Fibroblast of skin of left quadriceps (primary cell): ENCODE measurements around the gene RNU6-1.

Experiments
- DNase-seq, 2 experiments: peaks; one replicate each; pipeline ENCODE4 v3.0.0-alpha.2; 2013; ENCODE audit warnings: low read depth in 2 of 2

RNU6-1 gene

GRCh38 chr15:67832897-67833709, 6.7 kb downstream of the RNU6-1 start:
- DNase-seq = no peak

- no peak for DNase-seq
These were observed 7.8 kb downstream of the RNU6-1 start for GRCh38 chr15:67832031-67832551.

DNA sequence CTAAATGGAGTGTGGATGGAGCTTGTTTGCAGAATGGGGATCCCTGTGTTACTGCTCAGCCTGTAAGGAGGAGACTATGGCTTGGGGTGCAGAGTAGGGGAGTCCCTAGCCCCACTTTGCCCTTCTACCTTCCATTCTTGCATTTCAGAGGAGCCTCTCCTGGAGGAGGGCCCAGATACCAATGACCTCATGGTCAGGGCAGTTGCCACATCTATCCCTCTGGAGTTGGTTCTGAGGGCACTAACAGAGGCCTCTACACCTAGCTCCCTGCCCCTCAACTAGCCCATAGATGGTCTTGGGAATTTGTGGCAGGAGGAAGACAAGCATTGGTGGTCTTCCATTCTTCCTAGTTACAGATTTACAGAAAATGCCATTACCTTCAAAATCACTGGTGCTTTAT, 8.5 kb downstream of the RNU6-1 start:
- no peak for DNase-seq

GRCh38 chr15:67829647-67830504, 10.0 kb downstream of the RNU6-1 start:
- DNase-seq = no peak

- no peak for DNase-seq
These were observed 10.7 kb downstream of the RNU6-1 start for GRCh38 chr15:67828969-67829646.

- no peak for DNase-seq
These were observed 11.4 kb downstream of the RNU6-1 start for GRCh38 chr15:67828278-67828968.

DNA sequence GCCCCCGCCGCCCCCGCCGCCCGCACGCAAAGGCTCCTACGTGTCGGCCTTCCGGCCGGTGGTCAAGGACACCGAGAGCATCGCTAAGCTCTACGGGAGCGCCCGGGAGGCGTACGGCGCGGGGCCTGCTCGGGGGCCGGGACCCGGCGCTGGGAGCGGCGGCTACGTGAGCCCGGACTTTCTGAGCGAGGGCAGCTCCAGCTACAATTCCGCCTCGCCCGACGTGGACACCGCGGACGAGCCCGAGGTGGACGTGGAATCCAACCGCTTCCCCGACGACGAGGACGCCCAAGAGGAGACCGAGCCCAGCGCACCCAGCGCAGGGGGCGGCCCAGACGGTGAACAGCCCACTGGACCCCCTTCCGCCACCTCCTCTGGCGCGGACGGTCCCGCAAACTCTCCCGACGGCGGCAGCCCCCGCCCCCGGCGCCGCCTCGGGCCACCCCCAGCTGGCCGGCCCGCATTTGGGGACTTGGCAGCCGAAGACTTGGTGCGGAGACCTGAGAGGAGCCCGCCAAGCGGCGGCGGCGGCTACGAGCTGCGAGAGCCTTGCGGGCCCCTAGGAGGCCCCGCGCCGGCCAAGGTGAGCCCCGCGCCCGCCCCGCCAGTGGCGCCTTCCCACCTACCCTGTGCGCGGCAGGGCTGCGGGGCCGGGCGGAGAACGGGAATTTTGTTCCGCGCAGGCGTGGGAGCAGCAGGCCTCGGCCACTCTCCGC, 12.1 kb downstream of the RNU6-1 start:
- no peak for DNase-seq

- DNase-seq = no peak
These were observed 12.9 kb downstream of the RNU6-1 start for GRCh38 chr15:67826717-67827561.

DNA sequence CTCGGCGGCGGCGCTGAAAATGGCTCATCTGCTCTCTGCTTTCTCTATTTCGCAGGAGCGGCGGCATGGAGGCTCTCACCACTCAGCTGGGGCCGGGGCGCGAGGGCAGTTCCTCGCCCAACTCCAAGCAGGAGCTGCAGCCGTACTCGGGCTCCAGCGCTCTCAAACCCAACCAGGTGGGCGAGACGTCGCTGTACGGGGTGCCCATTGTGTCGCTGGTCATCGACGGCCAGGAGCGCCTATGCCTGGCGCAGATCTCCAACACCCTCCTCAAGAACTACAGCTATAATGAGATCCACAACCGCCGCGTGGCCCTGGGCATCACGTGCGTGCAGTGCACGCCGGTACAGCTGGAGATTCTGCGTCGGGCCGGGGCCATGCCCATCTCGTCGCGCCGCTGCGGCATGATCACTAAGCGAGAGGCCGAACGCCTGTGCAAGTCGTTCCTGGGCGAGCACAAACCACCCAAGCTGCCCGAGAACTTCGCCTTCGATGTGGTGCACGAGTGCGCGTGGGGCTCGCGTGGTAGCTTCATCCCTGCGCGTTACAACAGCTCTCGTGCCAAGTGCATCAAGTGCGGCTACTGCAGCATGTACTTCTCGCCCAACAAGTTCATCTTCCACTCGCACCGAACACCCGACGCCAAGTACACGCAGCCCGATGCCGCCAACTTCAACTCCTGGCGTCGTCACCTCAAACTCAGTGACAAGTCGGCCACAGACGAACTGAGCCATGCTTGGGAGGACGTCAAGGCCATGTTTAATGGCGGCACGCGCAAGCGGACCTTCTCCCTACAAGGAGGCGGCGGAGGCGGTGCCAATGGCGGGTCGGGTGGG, 13.7 kb downstream of the RNU6-1 start:
- DNase-seq = no peak

- DNase-seq = no peak
These were observed 14.6 kb downstream of the RNU6-1 start, which contains the start of gene SKOR1 for GRCh38 chr15:67824976-67825880. Gene SKOR1 (plus strand): TSS chr15:67825509. CDS start chr15:67825603, 94 bp downstream.

DNA sequence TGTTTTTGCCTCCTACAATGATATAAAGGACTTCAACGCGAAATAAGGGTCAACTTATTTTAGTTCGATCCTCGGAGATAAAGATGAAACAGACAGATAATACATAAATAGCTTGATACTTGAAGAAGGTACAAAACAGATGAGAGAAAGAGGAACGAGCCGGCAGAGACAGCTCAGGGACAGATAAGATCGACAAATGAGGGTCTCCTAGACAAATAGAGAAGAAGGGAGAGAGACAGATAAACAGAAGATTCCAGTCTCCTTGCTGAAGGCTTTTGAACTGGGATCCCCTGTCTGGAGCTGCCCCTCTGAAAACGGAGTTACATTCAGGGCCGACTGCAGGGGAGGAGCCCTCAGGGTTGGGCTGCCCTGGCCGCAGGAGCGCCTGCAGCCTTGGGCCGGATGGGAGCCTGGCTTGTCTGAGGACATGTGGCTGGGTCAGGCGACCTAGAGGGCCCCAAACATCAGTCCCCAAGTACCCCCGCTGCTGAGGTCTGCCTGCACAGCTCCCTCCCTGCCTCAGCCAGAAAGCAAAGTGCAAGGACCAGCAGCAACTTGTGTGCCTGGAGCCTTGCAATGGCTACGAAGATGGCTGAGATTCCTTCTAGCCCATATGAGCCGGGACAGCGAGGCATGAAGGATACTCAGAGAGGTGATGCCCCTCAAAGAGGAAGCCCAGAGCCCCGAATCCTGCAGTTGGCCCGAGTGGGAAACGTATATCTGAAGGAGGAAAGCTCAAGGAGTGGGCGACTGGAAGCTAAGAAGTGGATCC, 15.5 kb downstream of the RNU6-1 start:
- no peak for DNase-seq

GRCh38 chr15:67823314-67824196, 16.3 kb downstream of the RNU6-1 start:
- DNase-seq = no peak

DNA sequence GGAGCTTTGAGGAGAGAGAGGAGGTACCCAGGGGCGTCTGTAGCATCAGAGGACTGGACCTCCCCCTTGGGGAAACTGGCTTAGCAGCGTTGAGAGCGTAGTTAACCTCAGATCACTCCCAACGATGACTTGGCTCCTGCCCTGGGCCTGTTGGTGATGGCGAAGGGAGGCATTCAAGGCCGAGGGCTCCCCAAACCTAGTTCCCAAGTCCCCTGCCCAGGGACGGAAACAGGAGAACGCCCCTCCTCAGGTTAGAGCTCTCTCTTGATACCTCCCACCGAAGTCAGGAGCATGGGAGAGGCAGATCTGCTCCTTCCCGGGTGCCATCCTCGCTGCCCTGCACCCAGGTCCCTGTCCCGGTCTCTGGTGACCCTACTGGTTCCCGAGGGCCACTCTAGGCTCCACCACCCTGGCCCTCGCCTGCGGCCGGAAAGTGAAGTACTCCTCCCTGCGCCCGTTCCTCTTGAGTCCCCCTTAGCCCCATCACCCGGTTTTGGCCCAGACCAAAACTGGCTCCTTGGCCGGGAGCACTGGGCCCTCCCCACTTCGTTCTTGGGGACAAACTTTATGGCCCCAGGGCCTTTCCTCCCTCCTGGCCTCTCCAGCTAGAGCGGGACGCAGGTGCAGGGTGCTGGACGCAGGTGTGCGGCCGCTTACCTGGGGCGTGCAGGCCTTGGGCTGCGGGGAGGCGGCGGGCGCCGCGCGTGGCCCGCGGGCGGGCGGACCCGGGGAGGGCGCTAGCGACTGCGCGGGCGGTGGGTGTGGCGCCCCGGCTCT, 17.1 kb downstream of the RNU6-1 start:
- no peak for DNase-seq

DNA sequence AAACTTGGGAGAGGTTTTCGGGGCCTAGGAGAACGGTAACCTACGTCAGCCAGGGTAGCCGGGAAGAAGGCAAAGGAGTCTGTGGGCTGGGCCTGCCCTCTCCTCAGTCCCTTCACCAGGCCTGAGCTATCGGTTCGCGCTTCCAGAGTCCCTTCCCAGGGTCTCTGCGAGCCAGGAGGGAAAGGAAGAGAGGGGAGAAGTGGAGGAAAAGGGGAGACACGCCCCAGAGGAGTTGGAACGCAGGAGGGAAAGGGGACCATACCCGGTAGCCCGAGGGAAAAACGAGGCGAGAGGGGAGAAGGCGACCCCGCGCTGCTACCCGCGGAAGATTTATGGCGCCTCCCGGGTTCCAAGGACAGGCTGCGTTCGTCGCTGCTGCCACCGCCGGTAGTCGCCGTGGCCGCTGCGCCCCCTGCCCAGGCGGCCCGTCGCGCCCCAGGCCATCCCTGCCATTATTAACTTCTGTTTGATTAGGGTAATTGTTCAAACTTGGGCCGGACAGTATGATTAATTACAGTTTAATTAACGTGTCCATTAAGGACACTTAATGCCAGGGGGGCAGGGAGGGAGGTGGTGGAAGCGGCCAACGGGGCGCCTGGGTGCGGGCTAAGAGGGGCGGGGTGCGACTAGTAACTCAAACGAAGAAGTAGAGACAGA, 17.9 kb downstream of the RNU6-1 start:
- no peak for DNase-seq
